ENCODE measurements around the gene BATF. TPM values are rescaled to one million over a fixed set of nuclear protein-coding genes. Genes with fewer than 3 reads are reported as not detected.

BATF gene
- total RNA-seq, 1 experiment from 2014 or later = 0.74 TPM

- in situ Hi-C loops (cut with HindIII; ENCODE audit: low pct_unique_long_range_greater_than_20kb, low sequenced_read_pairs) = no loop called here
- no peak for DNase-seq (ENCODE audit: low read depth, low spot score)
Observed at GRCh38 chr14:75496755-75497154, 25.5 kb upstream of the BATF start.

- no peak for DNase-seq (ENCODE audit: low read depth, low spot score)
- in situ Hi-C loops (cut with HindIII; ENCODE audit: low pct_unique_long_range_greater_than_20kb, low sequenced_read_pairs) = no loop called here
Observed at GRCh38 chr14:75497191-75497590, 25.1 kb upstream of the BATF start.

DNA sequence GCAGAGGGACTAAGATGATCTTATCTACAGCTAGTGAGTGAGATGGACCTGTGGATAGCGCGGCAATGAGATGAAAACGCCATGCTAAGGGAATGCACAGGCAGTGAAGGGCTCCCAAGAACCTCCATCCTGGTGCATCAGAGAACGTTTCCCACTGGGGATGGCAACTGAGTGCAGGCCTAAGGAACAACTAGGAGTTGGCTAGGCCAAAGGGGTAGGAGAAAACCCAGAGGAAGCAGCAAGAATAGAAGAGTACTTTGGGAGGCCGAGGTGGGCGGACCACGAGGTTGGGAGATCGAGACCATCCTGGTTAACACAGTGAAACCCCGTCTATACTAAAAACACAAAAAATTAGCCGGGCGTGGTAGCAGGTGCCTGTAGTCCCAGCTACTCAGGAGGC is 24.6 kb upstream of the BATF start:
- no peak for DNase-seq (ENCODE audit: low read depth, low spot score)
- in situ Hi-C loops (cut with HindIII; ENCODE audit: low pct_unique_long_range_greater_than_20kb, low sequenced_read_pairs) = no loop called here

GRCh38 chr14:75499084-75499875 is 23.0 kb upstream of the BATF start:
- in situ Hi-C loops (cut with HindIII; ENCODE audit: low pct_unique_long_range_greater_than_20kb, low sequenced_read_pairs) = no loop called here
- DNase-seq (ENCODE audit: low read depth, low spot score) = no peak

DNA sequence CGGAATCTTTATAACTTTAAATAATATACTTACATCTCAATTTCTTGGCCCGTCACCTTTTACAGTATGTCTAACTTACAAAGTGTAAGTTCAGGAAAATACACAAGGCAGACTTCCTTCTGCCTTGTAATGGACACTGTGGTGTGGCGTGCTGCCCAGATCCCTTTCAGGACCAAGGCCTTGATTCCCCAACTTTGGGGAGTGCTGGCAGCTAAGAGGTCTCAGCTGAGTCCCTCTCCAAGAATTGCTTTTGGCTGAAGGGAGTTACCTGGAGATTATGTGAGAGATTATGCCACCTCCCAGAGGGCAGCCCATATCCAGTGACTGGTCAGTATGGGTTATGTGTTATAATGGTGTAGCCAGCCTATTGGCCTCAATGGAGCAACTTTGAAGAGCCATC is 21.2 kb upstream of the BATF start:
- DNase-seq (ENCODE audit: low read depth, low spot score) = no peak
- in situ Hi-C loops (cut with HindIII; ENCODE audit: low pct_unique_long_range_greater_than_20kb, low sequenced_read_pairs) = no loop called here

DNA sequence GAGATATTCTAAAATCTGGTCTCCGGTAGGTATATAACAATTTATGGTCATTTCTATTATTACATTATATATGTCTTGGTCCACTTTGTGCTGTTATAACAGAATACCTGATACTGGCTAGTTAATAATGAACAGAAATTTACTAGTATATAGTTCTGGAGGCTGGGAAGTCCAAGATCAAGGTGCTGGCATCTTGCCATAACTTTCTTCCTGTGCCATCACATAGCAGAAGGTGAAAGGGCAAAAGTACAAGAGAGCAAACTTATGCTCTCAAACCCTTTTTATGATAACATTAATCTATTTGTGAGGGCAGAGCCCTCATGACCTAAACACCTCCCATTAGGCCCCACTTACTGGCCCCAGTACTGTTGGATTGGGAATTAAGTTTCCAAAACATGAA is 17.9 kb upstream of the BATF start:
- DNase-seq (ENCODE audit: low read depth, low spot score) = no peak
- in situ Hi-C loops (cut with HindIII; ENCODE audit: low pct_unique_long_range_greater_than_20kb, low sequenced_read_pairs) = no loop called here

DNA sequence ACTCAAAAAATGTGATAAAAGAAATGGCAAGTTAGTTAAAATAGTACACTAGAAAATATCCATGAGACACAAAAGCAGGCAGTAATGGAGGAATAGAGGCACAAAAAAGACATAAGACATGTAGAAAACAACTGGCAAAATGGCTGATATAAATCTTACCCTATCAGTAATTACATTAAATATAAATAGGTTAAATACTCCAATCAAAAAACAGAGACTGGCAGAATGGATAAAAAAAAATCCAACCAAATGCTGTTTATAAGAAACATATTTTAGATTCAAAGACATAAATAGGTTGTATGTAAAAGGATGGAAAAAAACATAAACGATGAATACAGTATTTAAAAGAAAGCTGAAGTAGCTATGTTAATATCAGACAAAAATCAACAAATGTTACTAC is 15.3 kb upstream of the BATF start:
- no peak for DNase-seq (ENCODE audit: low read depth, low spot score)
- in situ Hi-C loops (cut with HindIII; ENCODE audit: low pct_unique_long_range_greater_than_20kb, low sequenced_read_pairs) = no loop called here

- in situ Hi-C loops (cut with HindIII; ENCODE audit: low pct_unique_long_range_greater_than_20kb, low sequenced_read_pairs) = no loop called here
- no peak for DNase-seq (ENCODE audit: low read depth, low spot score)
Observed at GRCh38 chr14:75510547-75510946, 11.7 kb upstream of the BATF start.

DNA sequence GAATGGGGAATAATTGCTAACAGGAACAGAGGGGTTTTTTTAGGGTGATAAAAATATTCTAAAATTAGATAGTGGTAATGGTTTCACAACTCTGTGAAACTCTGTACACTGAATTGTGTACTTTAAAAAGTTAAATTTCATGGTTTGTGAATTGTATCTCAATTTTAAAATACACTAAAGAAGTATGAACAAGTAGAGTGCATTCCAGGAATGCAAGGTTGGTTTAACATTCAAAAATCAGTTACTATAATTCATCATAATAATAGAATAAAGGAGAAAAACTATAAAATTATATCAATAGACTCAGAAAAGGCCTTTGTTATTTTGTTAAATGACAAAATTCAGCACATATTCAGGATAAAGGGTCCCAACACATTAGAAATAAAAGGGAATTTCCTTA is 11.1 kb upstream of the BATF start:
- in situ Hi-C loops (cut with HindIII; ENCODE audit: low pct_unique_long_range_greater_than_20kb, low sequenced_read_pairs) = no loop called here
- DNase-seq (ENCODE audit: low read depth, low spot score) = no peak

- DNase-seq (ENCODE audit: low read depth, low spot score) = no peak
- in situ Hi-C loops (cut with HindIII; ENCODE audit: low pct_unique_long_range_greater_than_20kb, low sequenced_read_pairs) = no loop called here
Observed at GRCh38 chr14:75513911-75514672, 8.2 kb upstream of the BATF start.

- in situ Hi-C loops (cut with HindIII; ENCODE audit: low pct_unique_long_range_greater_than_20kb, low sequenced_read_pairs) = no loop called here
- no peak for DNase-seq (ENCODE audit: low read depth, low spot score)
Observed at GRCh38 chr14:75514673-75515628, 7.3 kb upstream of the BATF start.

GRCh38 chr14:75515629-75515996 is 6.7 kb upstream of the BATF start:
- DNase-seq (ENCODE audit: low read depth, low spot score) = no peak
- in situ Hi-C loops (cut with HindIII; ENCODE audit: low pct_unique_long_range_greater_than_20kb, low sequenced_read_pairs) = no loop called here

DNA sequence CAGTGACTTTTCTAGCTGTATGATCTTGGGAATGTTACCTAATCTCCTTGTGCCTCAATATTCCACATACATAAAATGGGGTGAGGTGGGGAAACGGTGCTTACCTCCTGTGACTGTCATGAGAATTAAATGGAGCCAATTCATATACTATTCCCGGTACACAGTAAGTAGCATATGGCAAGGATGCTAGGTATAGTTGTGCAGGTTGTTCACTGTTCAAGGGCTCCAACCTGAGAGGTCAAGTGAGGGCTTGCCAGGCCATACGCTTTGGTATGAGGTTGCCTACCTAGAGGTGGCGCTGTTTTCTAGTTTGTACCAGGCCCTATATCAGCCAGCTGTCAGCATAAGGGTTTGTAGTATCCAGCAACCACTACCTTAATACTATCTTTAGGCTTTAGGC is 3.6 kb upstream of the BATF start:
- DNase-seq (ENCODE audit: low read depth, low spot score) = peak; percentile 63
- in situ Hi-C loops (cut with HindIII; ENCODE audit: low pct_unique_long_range_greater_than_20kb, low sequenced_read_pairs) = no loop called here

GRCh38 chr14:75519394-75519793 is 2.9 kb upstream of the BATF start:
- DNase-seq (ENCODE audit: low read depth, low spot score) = no peak
- in situ Hi-C loops (cut with HindIII; ENCODE audit: low pct_unique_long_range_greater_than_20kb, low sequenced_read_pairs) = no loop called here

DNA sequence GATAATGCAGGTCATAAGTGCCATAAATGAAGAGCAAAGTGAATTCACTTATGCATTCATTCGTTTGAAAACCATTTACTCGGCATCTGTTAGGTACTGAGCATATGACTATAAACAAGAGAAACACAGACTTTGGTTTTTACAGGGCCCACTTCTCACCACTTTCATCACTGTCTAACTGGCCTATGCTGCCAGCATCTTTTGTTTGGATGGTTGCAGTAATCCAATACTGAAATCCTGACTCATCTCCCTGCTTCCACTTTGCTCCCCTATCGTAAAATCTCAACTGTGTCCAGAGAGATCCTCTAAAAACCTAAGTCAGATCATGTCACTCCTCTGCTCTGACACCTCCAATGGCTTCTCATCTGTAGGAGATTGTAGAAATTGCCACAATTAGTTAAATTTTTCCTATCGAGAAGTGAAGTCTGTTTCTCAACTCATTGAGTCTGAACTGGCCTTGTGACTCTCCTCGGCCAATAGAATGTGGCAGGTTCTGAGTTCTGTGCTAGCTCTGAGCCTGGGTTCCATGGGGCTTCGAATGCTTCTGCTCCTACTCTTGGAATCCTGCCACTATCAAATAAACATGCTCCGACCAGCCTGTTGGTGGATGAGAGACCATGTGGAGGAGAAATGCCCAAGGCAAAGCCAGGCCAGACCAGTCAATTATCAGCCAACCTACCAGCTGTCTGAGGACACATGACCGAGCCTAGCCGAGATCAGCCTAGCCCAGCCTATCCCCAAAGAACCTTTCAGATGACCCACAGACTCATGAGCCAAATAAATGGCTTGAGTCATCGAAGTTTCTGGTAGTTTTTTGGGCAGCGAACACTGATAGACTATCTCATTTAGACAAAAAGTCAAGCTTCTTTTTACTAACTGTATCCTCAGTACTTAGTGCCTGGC is 2.2 kb upstream of the BATF start:
- no peak for DNase-seq (ENCODE audit: low read depth, low spot score)
- in situ Hi-C loops (cut with HindIII; ENCODE audit: low pct_unique_long_range_greater_than_20kb, low sequenced_read_pairs) = no loop called here

- in situ Hi-C loops (cut with HindIII; ENCODE audit: low pct_unique_long_range_greater_than_20kb, low sequenced_read_pairs) = no loop called here
- no peak for DNase-seq (ENCODE audit: low read depth, low spot score)
Observed at GRCh38 chr14:75520852-75521251, 1.4 kb upstream of the BATF start.

Data from SK-MEL-5 (cell line).